ENCODE results near the gene ORC5. TPM values are rescaled to one million over a fixed set of nuclear protein-coding genes. Genes with fewer than 3 reads are reported as not detected.

The ORC5 gene
- total RNA-seq, 2 experiments from 2014 or later: 25.2 to 33.1 TPM

GRCh38 chr7:104175361-104175984 is 32.3 kb downstream of the ORC5 start:
- Histone ChIP-seq H2AFZ (ENCODE audit: low read length) (no peak overlapping the region), H3K36me3 (ENCODE audit: insufficient read depth, low read length) (peaks cover 82% of the 10 kb centered on the region), H3K9me2 (ENCODE audit: insufficient read depth, low read length) (no peaks in the 10 kb centered on the region), H3K4me3 (ENCODE audit: low read depth, low read length, poor library complexity, severe bottlenecking) (no peak overlapping the region), H3K4me1 (ENCODE audit: insufficient read depth, low read length, poor library complexity, severe bottlenecking) (no peaks in the 10 kb centered on the region), H3K4me2 (ENCODE audit: low read length) (no peak overlapping the region), H3K79me2 (ENCODE audit: insufficient read depth, low read depth, low read length) (no peaks in the 10 kb centered on the region), H3K27ac (ENCODE audit: low read depth, low read length, poor library complexity, severe bottlenecking) (no peak overlapping the region), H3K9me3 (ENCODE audit: low read length) (peaks cover 23% of the 10 kb centered on the region), H4K20me1 (ENCODE audit: insufficient read depth, low read length) (no peaks in the 10 kb centered on the region)
- DNase-seq (ENCODE audit: low spot score): no peak
- BruUV-seq (replicated peaks): no TSS peak
- ChIA-PET CTCF (ENCODE audit: unreplicated experiment) (no interaction called here), POLR2A (interaction anchor here (0.6 kb wide), 1 partner anchor 56 kb away, joined by 4 read pairs; no protein-coding TSS in a partner anchor)
- intact Hi-C loops (cut with micrococcal nuclease; ENCODE audit: unreplicated experiment): no loop called here
- TF ChIP-seq EZH2phosphoT487 (IDR thresholded peaks at IDR 0.05; ENCODE audit: borderline replicate concordance, low read depth, low read length) (no peak), CTCF (conservative IDR thresholded peaks at IDR 0.05; ENCODE audit: low read length) (no peak)

GRCh38 chr7:104174798-104175197 is 33.0 kb downstream of the ORC5 start:
- Histone ChIP-seq H4K20me1 (ENCODE audit: insufficient read depth, low read length) (no peaks in the 10 kb centered on the region), H3K4me1 (ENCODE audit: insufficient read depth, low read length, poor library complexity, severe bottlenecking) (no peaks in the 10 kb centered on the region), H3K4me2 (ENCODE audit: low read length) (no peak overlapping the region), H3K36me3 (ENCODE audit: insufficient read depth, low read length) (peaks cover 79% of the 10 kb centered on the region), H3K27ac (ENCODE audit: low read depth, low read length, poor library complexity, severe bottlenecking) (no peak overlapping the region), H2AFZ (ENCODE audit: low read length) (no peak overlapping the region), H3K79me2 (ENCODE audit: insufficient read depth, low read depth, low read length) (no peaks in the 10 kb centered on the region), H3K4me3 (ENCODE audit: low read depth, low read length, poor library complexity, severe bottlenecking) (no peak overlapping the region), H3K9me3 (ENCODE audit: low read length) (peaks cover 16% of the 10 kb centered on the region), H3K9me2 (ENCODE audit: insufficient read depth, low read length) (no peaks in the 10 kb centered on the region)
- ChIA-PET CTCF (ENCODE audit: unreplicated experiment) (no interaction called here), POLR2A (no interaction called here)
- TF ChIP-seq EZH2phosphoT487 (IDR thresholded peaks at IDR 0.05; ENCODE audit: borderline replicate concordance, low read depth, low read length) (no peak), CTCF (conservative IDR thresholded peaks at IDR 0.05; ENCODE audit: low read length) (no peak)
- no peak for DNase-seq (ENCODE audit: low spot score)
- no TSS peak for BruUV-seq (replicated peaks)
- intact Hi-C loops (cut with micrococcal nuclease; ENCODE audit: unreplicated experiment): no loop called here

GRCh38 chr7:104162081-104162480 is 45.7 kb downstream of the ORC5 start:
- Histone ChIP-seq H3K4me2 (ENCODE audit: low read length) (no peak overlapping the region), H3K4me1 (ENCODE audit: insufficient read depth, low read length, poor library complexity, severe bottlenecking) (no peaks in the 10 kb centered on the region), H3K79me2 (ENCODE audit: insufficient read depth, low read depth, low read length) (no peaks in the 10 kb centered on the region), H3K27ac (ENCODE audit: low read depth, low read length, poor library complexity, severe bottlenecking) (no peak overlapping the region), H3K4me3 (ENCODE audit: low read depth, low read length, poor library complexity, severe bottlenecking) (no peak overlapping the region), H3K9me2 (ENCODE audit: insufficient read depth, low read length) (no peaks in the 10 kb centered on the region), H2AFZ (ENCODE audit: low read length) (no peak overlapping the region), H4K20me1 (ENCODE audit: insufficient read depth, low read length) (no peaks in the 10 kb centered on the region), H3K9me3 (ENCODE audit: low read length) (no peaks in the 10 kb centered on the region), H3K36me3 (ENCODE audit: insufficient read depth, low read length) (peaks cover 73% of the 10 kb centered on the region)
- CTCF ChIA-PET (ENCODE audit: unreplicated experiment): no interaction called here
- no TSS peak for BruUV-seq (replicated peaks)
- intact Hi-C loops (cut with micrococcal nuclease; ENCODE audit: unreplicated experiment): loop anchor here (5.0 kb wide), 1 partner anchor 590 kb away; no protein-coding TSS in a partner anchor
- DNase-seq (ENCODE audit: low spot score): no peak
- TF ChIP-seq EZH2phosphoT487 (IDR thresholded peaks at IDR 0.05; ENCODE audit: borderline replicate concordance, low read depth, low read length): no peak
- TF ChIP-seq CTCF (conservative IDR thresholded peaks at IDR 0.05; ENCODE audit: low read length): no peak
- POLR2A ChIA-PET: interaction anchor here (0.6 kb wide), 1 partner anchor 278 kb away, joined by 6 read pairs; no protein-coding TSS in a partner anchor

Measured in OCI-LY7 (cell line).